Upper lobe of left lung (tissue), 6 donors: ENCODE data around the gene SPOCD1. TPM values are rescaled to one million over a fixed set of nuclear protein-coding genes. Genes with fewer than 3 reads are reported as not detected.
A peak's percentile ranks its signal among the peaks of the same experiment; 100 is the strongest.

Experiments used
- ATAC-seq, 2 donors: fragments of 200-7000 bp; cut with Tn5 transposase; one replicate each; pipeline ENCODE4 v1.9.1; 2022; ENCODE audit warnings: mild to moderate bottlenecking in 2 of 2, moderate library complexity in 2 of 2; ENCODE audit not compliant: low FRiP score in 2 of 2
- DNase-seq, 2 donors: peaks; one replicate each; pipeline ENCODE4 v3.0.0-alpha.2; 2019 to 2020
- H3K27ac ChIP-seq, 4 donors: fragments of 200-600 bp; sonication (generic); one replicate each; pipeline ENCODE4 v1.5.1; 2016 to 2019
- H3K27me3 ChIP-seq, 4 donors: fragments of 200-600 bp; sonication (generic); one replicate each; pipeline ENCODE4 v1.5.1; 2017 to 2019
- H3K36me3 ChIP-seq, 4 donors: fragments of 200-600 bp; sonication (generic); one replicate each; pipeline ENCODE4 v1.5.1; 2016 to 2019
- H3K4me1 ChIP-seq, 4 donors: fragments of 200-600 bp; sonication (generic); one replicate each; pipeline ENCODE4 v1.5.1; 2018 to 2019
- H3K4me3 ChIP-seq, 4 donors: fragments of 200-600 bp; sonication (generic); one replicate each; pipeline ENCODE4 v1.5.1; 2017 to 2019; ENCODE audit warnings: mild to moderate bottlenecking in 2 of 4, moderate library complexity in 1 of 4
- H3K9me3 ChIP-seq, 4 donors: fragments of 200-600 bp; sonication (generic); one replicate each; pipeline ENCODE4 v1.5.1; 2018 to 2019
- CTCF ChIP-seq, 6 experiments: fragments of 450-650 bp in 4 of 6; fragments of 200-600 bp in 2 of 6; sonication (generic) in 2 of 6; IDR thresholded peaks; one replicate each; pipeline ENCODE4 v1.5.1; 2016 to 2019; ENCODE audit warnings: antibody characterized with exemption in 6 of 6
- EP300 ChIP-seq, 4 donors: sonication (generic); formaldehyde crosslinking; IDR thresholded peaks; one replicate each; pipeline ENCODE4 v1.5.1; 2017; ENCODE audit warnings: antibody characterized with exemption in 4 of 4, control low read depth in 2 of 4
- POLR2A ChIP-seq, 4 donors: fragments of 450-650 bp; IDR thresholded peaks; one replicate each; pipeline ENCODE4 v1.5.1; 2016 to 2017; ENCODE audit warnings: antibody characterized with exemption in 4 of 4, mild to moderate bottlenecking in 2 of 4
- POLR2AphosphoS5 ChIP-seq, 2 donors: sonication (generic); formaldehyde crosslinking; IDR thresholded peaks; one replicate each; pipeline ENCODE4 v1.5.1; 2017; ENCODE audit warnings: antibody characterized with exemption in 2 of 2
- WGBS, 2 donors: methylation state at CpG; one replicate each; pipeline ENCODE4 v1.1.5; 2017 to 2018; 5-methylcytosine and 5-hydroxymethylcytosine counted together
- total RNA-seq, 6 donors: library from RNA; depleted of rRNA in 4 of 6; stranded (reverse); fragments of >200 nt in 4 of 6; gene quantifications; one replicate each; pipeline versions ENCODE4 v1.1.0 to v1.2.1, GENCODE V29; 2016 to 2021
- donor health status: DM: no; HTN: no; CAD: no; lungs with moderate emphysema.
- donor health status: DM: no; HTN: yes; CAD: no; lungs with severe emphysema.

The SPOCD1 gene
- total RNA-seq, 6 donors from 2014 or later, result 7.3 to 63.3 (median 10.4) TPM

DNA sequence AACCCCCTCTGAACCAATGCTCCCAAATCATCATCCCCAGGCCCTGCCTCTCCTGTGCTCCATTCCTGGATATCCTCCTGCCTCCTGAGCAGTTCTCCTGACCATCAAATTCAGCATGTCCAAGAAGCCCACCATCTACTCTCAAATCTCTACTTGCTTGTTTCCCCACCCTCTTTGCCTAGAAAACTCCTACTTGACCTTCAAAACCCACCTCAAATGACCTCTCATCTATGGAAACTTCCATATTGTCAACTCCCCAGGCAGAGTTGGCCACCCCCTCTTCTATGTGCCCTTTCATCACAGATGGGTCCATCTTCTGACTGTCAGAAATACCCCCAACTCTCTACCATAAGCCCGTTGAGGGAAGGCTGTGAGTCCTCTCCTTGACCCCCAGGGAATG is 68.5 kb downstream of the SPOCD1 start:
- TF ChIP-seq EP300 (IDR thresholded peaks at IDR 0.05) (no peak), POLR2AphosphoS5 (IDR thresholded peaks at IDR 0.05) (no peak), POLR2A (IDR thresholded peaks at IDR 0.05) (no peak), CTCF (IDR thresholded peaks at IDR 0.05) (no peak)
- Histone ChIP-seq H3K27me3 (peaks cover 0 to 3% (median 0%) of the 10 kb centered on the region in 4 donors), H3K36me3 (no peaks in the 10 kb centered on the region), H3K4me3 (no peak overlapping the region), H3K9me3 (no peaks in the 10 kb centered on the region), H3K4me1 (no peaks in the 10 kb centered on the region), H3K27ac (no peak overlapping the region)
- WGBS, 2 donors, result 86 to 100% methylated on average over 1 of the region's 1 CpG
- DNase-seq, result no peak
- ATAC-seq, result no peak

DNA sequence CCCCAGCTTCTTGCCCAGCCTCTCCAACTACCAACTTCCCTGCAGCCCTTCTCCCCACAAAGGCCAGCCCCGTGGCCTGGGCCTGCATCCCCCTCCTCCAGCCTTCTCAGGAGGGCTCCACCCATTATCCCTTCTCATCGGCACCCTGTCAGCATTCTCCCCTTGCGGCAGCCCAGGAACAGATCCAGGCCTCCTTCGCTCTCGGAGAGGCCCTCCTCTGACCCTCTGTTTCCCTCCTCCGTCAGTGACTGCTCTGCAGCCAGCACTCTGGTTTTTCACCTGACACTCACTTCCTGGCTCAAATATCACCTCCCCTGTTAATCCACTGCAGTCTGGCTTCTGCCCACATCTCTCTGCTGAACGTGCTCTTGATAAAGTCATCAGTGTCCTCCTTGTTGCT is 69.1 kb downstream of the SPOCD1 start:
- Histone ChIP-seq H3K36me3 (no peaks in the 10 kb centered on the region), H3K27me3 (peaks cover 0 to 3% (median 0%) of the 10 kb centered on the region in 4 donors), H3K4me1 (no peaks in the 10 kb centered on the region), H3K4me3 (no peak overlapping the region), H3K27ac (no peak overlapping the region), H3K9me3 (no peaks in the 10 kb centered on the region)
- 53 to 56% methylated on average over 7 of the region's 7 CpGs for WGBS, 2 donors
- DNase-seq, result no peak
- no peak for ATAC-seq
- no peak for TF ChIP-seq CTCF (IDR thresholded peaks at IDR 0.05)
- no peak for TF ChIP-seq EP300 (IDR thresholded peaks at IDR 0.05)
- no peak for TF ChIP-seq POLR2A (IDR thresholded peaks at IDR 0.05)
- TF ChIP-seq POLR2AphosphoS5 (IDR thresholded peaks at IDR 0.05), result no peak

DNA sequence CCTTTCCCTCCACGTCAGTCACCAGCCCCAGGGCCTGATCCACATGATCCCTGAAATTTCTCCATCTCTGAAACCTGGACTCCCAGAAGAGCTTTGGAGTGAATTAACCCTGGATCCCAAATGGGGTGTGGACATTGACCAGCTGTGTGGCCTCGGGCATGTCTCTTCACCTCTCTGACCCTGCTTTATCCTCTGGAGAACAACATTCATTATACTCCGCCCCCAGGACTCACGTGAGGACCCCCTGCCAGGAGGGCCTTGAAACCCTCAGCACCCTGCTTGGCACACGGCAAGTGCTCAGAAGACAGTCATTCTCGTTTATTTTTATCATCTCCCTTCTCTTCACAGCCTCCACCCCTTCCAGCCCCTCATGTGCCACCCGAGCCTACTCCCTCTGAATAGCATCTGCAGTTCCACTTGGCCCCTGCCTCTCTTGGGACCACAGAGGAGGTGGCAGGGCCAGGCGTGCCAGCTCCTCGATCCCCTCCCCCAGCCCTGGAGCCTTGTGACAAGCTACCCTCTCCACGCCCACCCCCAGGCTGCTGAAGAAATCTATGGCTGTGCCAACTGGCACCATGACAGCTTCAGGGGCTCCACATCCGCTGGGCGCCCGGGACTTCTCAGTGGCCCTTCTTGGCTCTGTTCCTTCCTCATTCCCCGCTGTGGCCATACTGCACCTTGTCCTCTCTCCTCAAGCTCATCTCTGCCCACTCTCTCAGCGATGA is 69.7 kb downstream of the SPOCD1 start:
- H3K36me3 ChIP-seq, result no peaks in the 10 kb centered on the region
- H3K27ac ChIP-seq, result no peak overlapping the region
- DNase-seq, result no peak
- H3K27me3 ChIP-seq, result peaks cover 0 to 3% (median 0%) of the 10 kb centered on the region in 4 donors
- TF ChIP-seq POLR2A (IDR thresholded peaks at IDR 0.05), result no peak
- peak in 2 of 6 experiments; percentile 1 to 4 for TF ChIP-seq CTCF (IDR thresholded peaks at IDR 0.05)
- no peaks in the 10 kb centered on the region for H3K4me1 ChIP-seq
- WGBS, 2 donors, result 55 to 59% methylated on average over 13 to 15 of the region's 15 CpGs
- no peaks in the 10 kb centered on the region for H3K9me3 ChIP-seq
- no peak overlapping the region for H3K4me3 ChIP-seq
- no peak for ATAC-seq

DNA sequence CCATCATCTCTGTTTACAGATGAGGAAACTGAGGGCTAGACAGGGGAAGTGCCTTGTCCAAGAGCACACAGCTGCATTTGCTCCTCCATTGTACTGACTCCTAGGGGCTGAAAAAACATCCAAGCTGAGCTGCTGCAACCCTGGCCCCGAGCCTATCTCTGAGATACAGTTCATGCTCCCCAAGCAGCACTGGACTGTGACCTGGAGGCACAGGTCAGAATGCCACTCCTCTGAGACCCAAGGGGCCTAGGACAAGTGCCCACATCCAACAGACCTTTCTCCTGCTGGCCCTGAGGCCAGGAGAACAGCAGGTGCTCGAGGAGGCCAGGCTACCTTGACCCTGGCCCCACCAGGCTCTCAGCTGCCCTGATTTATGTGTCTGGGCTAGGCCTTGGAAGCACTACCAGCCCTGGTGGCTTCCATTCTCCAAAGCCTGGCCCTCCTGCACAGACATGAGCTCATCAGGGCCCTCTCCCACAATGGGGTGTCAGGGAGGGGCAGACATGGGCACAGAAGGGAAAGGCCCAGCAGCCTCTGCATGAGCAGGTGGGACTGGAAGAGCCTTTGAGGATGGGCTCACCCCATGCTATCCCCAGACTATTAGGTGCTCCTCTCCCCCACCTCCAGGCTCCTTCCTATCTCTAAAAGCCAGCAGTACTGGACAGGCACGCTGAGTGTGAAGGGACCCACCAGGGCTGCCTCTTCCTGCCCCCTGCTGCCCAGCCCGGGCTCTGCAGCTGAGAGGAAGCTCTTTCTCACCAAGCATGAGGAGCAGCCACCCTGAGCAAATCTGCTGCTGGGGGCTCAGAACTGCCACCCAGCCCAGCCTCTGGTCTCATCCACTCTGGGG is 70.5 kb downstream of the SPOCD1 start:
- Histone ChIP-seq H3K27ac (no peak overlapping the region), H3K36me3 (no peaks in the 10 kb centered on the region), H3K4me1 (no peaks in the 10 kb centered on the region), H3K9me3 (no peaks in the 10 kb centered on the region), H3K27me3 (peaks cover 0 to 3% (median 0%) of the 10 kb centered on the region in 4 donors), H3K4me3 (no peak overlapping the region)
- ATAC-seq (peak; percentile 45 to 79), DNase-seq (peak; percentile 30 to 87)
- TF ChIP-seq CTCF (IDR thresholded peaks at IDR 0.05), result peak; percentile 44 to 65 (median 52)
- TF ChIP-seq EP300 (IDR thresholded peaks at IDR 0.05), result no peak
- 54 to 80% methylated on average over 1 to 4 of the region's 4 CpGs for WGBS, 2 donors
